GF-D8 (cell line): Measurements from ENCODE around the gene SERPINI1.

ENCODE experiments used
- DNase-seq: peaks from one replicate; lab custom pipeline; 2025; lab: John Stamatoyannopoulos, UW

Gene SERPINI1

GRCh38 chr3:167734498-167735232, 856 bp upstream of the SERPINI1 start, which contains the start of gene PDCD10:
PDCD10 (minus strand) TSS chr3:167734892; CDS start chr3:167720157, 14,735 bp downstream.
- peak; percentile 96 for DNase-seq

DNA sequence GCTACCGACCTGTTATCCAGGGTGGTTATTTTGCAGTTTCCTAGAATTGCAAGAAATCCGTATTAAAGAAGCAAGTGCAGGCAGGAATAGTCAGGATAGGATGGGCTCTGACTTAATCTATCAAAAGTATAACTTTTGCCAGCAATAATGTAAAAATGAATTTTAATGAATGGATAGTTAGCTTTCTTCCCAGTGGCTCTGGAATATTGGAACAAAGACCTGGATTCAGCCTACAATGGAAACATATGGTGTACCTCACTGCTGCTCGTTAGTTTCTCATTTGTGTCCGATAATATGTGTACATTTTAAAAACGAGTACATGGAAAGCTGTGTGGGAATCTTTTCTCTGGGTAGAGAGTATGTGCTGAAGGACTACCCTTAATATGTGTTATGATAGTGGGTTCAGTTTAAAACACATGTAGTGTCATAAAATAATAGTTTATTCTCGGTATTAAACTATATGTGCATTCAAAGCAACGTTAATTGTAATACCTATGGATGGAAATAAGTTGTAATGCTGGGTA, 805 bp downstream of the SERPINI1 start:
- DNase-seq, result no peak

- DNase-seq, result no peak
Observed at GRCh38 chr3:167736997-167737396, 1.5 kb downstream of the SERPINI1 start.

- no peak for DNase-seq
Observed at GRCh38 chr3:167738037-167738436, 2.5 kb downstream of the SERPINI1 start.

DNA sequence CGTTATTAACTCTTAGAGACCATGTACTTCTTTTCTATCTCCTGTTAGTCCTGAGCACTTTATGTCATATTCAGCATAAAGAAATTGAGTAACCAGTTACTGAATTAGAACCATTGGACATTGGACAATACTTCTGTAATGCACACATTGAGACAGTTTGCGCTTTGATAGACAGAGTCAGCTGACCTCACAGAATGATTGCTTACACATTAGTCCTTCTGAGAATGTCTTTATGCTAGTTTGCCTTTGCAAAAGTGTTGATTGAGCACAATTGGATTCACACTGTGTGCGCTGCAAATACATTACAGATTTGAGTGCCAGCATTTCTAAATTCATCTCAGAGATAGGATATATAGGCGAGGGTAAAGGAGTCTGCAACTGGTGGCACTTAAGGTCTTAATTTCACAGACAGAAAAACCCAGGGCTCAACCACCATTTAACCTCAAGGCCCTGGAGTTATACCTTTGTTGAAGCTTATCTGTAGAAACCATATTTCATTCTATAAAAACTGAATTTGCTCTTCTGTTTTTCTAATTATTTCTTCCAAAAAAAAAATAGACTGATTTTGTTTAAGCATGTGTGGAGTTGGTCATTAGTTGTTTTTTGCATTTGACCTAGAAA, 3.8 kb downstream of the SERPINI1 start:
- DNase-seq, result no peak

- DNase-seq, result peak; percentile 18
Observed at GRCh38 chr3:167740961-167741587, 5.6 kb downstream of the SERPINI1 start.

- no peak for DNase-seq
Observed at GRCh38 chr3:167742338-167742737, 6.8 kb downstream of the SERPINI1 start.

DNA sequence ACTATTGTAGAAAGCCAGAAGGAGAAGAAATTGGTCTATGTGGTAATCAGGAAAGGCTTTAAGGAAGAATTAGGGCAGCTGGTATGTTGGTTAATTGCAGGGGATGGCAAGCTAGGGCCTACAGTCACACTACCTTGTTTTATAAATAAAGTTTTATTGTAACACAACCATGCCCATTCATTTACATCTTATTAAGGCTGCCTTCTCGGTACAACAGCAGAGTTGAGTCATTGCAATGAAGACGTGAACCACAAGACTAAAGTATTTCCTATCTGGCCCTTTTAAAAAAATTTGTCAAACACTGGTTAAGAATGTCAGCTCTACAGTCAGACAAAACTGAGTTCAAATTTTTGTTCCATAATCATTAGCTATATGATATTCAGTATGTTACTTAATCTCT, 8.3 kb downstream of the SERPINI1 start:
- peak; percentile 16 for DNase-seq

DNA sequence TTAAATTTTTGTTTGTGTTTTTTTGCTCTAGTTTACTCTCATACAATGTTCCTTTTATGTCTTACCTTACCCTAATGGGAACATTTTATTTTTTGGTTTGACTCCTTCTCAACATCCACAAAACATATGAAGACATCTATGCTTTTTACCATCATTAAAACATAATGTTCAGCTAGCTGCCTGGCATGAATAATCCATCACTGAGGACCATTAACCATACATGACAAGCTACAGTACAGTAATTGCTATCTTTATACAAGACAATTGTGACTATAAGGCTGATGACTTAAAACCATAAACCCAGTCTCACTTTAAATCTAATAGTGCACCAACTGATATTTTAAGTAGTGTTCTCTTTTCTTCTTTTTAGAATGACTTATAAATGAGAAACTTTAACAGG, 13.7 kb downstream of the SERPINI1 start:
- no peak for DNase-seq

DNA sequence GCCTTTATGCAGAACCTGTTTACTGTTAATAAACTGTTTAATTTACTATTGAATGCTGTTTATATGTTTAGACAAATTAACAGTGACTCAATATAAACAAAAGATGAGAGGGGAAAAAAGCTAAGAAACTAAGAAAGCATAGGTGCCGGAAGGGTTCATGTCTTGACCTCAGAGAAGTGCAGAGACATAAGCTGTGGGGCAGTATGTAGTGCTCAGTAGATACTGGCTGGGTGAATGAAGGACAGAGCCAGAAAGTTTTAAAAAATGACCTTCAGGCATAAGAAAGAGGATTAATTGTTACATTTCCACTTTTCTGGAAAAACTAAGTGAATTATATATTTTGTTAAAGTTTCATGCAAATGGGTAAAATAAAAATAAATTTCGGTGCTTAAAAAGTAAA, 14.2 kb downstream of the SERPINI1 start:
- DNase-seq, result no peak

DNA sequence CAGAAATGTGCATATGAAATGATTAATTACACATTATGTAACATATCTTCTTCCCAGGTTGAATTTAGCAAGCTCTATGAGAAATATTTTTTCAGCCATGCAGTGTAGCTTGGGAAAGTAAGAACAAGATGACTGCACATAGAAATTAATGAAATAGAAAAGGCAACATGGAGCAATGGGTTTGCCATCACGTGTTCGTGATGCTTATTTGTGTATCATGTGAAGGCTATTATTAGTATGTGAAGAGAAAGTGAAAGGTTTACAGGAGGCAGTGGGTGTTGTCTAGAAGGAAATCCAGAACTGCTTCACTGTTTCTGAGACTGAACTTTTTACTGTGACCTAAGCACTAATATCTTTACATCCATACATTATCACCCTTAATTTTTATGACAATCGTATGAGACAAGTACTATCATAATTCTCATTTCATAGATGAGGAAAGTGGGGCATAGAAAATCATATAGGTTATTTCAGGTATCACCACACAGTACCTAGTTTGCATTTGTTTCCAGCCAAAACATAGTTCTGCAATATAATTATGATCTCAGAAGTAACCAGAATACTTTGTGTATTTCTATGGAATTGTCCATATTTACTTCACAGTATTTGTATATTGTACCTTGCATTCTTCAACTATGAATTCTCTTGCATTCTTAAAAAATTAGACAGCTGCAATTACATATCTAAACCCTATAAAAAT, 14.9 kb downstream of the SERPINI1 start:
- no peak for DNase-seq

GRCh38 chr3:167754049-167754448, 18.5 kb downstream of the SERPINI1 start:
- DNase-seq, result no peak

DNA sequence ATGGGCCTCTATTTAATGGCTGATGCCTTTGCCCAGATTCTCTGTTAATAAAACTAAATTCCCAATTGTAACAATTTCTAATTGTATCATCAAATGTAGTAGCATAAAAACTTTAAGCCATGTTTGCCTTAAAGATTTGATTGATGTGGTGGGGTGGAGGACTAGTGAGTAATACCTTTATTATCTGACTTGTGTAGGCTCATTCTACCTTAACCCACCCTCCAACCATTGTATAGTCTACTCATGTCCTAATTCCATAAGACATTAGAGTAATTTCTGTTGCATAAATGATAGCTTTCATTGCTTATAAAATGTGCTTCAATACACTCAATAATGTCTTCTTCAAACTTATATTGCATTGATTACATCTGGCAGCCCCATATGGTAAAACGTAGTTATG, 25.8 kb downstream of the SERPINI1 start:
- DNase-seq, result no peak

- no peak for DNase-seq
Observed at GRCh38 chr3:167762296-167762695, 26.8 kb downstream of the SERPINI1 start.

- no peak for DNase-seq
Observed at GRCh38 chr3:167772992-167773391, 37.5 kb downstream of the SERPINI1 start.

- DNase-seq, result no peak
Observed at GRCh38 chr3:167773584-167773983, 38.1 kb downstream of the SERPINI1 start.

- DNase-seq, result no peak
Observed at GRCh38 chr3:167776066-167776685, 40.7 kb downstream of the SERPINI1 start.

GRCh38 chr3:167777356-167777755, 41.8 kb downstream of the SERPINI1 start:
- no peak for DNase-seq

DNA sequence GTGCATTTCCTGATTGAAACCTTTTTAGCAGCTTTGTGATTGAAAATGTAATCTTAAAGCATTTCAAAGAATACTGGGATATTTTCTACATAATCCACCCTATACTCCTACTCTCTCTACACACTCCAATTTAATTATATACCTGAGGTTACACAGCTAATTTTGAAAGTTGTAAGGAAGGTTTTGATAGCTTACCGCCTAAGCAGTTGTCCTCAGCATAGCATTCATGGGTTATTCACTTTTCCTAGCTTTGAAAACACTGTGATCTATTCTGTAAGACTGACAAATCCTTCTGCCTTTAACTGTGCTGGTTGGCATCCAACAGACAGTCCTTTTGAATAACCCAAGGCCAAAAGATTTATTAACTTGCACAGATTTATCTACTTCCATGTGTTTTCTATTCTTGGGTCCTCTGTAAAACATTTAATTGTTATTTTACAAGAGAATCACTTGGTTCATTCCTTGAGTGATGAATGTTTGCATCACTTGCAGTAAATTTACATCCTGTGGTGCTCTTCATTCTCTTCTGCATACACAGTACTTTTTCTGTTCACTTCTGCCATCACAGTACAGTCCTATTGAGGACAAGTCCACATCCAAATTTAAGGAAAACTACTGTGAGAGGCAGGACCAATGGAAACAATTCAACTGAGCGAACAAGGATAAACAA, 44.8 kb downstream of the SERPINI1 start:
- no peak for DNase-seq

GRCh38 chr3:167783781-167784180, 48.3 kb downstream of the SERPINI1 start:
- DNase-seq, result no peak

- no peak for DNase-seq
Observed at GRCh38 chr3:167785790-167786189, 50.3 kb downstream of the SERPINI1 start.
